ENCODE results near the gene SOS2. TPM values are rescaled to one million over a fixed set of nuclear protein-coding genes. Genes with fewer than 3 reads are reported as not detected.

The SOS2 gene
- total RNA-seq, 1 experiment from 2014 or later, result 20.3 TPM

DNA sequence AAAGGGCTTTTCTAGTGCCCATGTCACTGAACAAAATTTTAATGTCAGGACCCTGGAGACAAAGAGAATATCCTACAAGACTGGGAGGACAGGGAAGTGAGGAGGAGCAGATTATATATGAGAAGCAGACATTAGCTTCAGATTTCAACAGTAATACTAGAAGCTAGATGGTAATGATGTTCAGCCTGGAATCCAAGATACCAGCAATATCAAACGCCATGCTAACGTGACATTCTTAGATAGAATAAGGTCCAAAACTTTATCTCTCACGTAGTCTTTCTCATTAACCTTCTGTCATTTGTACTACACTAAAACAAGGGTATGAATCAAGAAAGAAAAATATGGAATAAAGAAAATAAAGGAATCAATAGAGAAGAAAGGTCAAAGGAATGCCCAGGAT is 18.7 kb downstream of the SOS2 start:
- no peak overlapping the region for H3K27ac ChIP-seq (ENCODE audit: low read depth, low read length, poor library complexity, severe bottlenecking)
- no TSS peak for BruUV-seq (replicated peaks)
- POLR2A ChIA-PET (ENCODE audit: low non-redundant PET), result no interaction called here
- H3K4me1 ChIP-seq (ENCODE audit: insufficient read depth, low read length, poor library complexity, severe bottlenecking), result no peaks in the 10 kb centered on the region
- H3K27me3 ChIP-seq (replicated peaks; ENCODE audit: insufficient read depth, low read depth, low read length, poor library complexity), result no peaks in the 10 kb centered on the region
- no peak for DNase-seq (ENCODE audit: low spot score)
- no peaks in the 10 kb centered on the region for H3K9me3 ChIP-seq (ENCODE audit: low read depth, low read length, poor library complexity, severe bottlenecking)
- no peak overlapping the region for H3K4me3 ChIP-seq (ENCODE audit: low read depth, low read length, poor library complexity, severe bottlenecking)
- H3K36me3 ChIP-seq (ENCODE audit: insufficient read depth, low read length, poor library complexity, severe bottlenecking), result no peaks in the 10 kb centered on the region
- intact Hi-C loops (cut with micrococcal nuclease; ENCODE audit: unreplicated experiment), result no loop called here
- CTCF ChIA-PET, result no interaction called here
- TF ChIP-seq, protein P1, sequence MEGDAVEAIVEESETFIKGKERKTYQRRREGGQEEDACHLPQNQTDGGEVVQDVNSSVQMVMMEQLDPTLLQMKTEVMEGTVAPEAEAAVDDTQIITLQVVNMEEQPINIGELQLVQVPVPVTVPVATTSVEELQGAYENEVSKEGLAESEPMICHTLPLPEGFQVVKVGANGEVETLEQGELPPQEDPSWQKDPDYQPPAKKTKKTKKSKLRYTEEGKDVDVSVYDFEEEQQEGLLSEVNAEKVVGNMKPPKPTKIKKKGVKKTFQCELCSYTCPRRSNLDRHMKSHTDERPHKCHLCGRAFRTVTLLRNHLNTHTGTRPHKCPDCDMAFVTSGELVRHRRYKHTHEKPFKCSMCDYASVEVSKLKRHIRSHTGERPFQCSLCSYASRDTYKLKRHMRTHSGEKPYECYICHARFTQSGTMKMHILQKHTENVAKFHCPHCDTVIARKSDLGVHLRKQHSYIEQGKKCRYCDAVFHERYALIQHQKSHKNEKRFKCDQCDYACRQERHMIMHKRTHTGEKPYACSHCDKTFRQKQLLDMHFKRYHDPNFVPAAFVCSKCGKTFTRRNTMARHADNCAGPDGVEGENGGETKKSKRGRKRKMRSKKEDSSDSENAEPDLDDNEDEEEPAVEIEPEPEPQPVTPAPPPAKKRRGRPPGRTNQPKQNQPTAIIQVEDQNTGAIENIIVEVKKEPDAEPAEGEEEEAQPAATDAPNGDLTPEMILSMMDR (conservative IDR thresholded peaks at IDR 0.05; ENCODE audit: low read depth, low read length), result no peak
- no peak for TF ChIP-seq EZH2 (IDR thresholded peaks at IDR 0.05; ENCODE audit: borderline replicate concordance, low read depth, low read length, poor library complexity, severe bottlenecking)

DNA sequence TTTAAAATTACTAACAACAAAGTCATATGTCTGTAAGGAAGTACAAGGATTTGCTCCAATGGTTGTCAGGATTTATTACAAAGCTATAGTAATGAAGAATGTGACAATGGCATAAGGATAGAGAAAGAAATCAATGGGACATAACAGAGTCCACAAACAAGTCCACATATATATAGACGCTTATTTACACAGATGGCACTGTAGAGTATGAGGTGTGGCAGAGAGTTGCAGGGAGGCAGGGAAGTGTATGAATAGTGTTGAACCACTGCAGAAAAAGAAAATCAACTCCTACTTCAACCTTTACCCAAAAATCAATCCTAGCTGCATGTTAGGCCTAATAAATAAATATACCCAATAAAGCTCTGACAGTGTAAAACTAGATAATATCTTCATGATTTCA is 21.3 kb downstream of the SOS2 start:
- ChIA-PET POLR2A (ENCODE audit: low non-redundant PET) (no interaction called here), CTCF (no interaction called here)
- TF ChIP-seq, protein P1 (conservative IDR thresholded peaks at IDR 0.05; ENCODE audit: low read depth, low read length), result no peak
- no peak for TF ChIP-seq EZH2 (IDR thresholded peaks at IDR 0.05; ENCODE audit: borderline replicate concordance, low read depth, low read length, poor library complexity, severe bottlenecking)
- H3K36me3 ChIP-seq (ENCODE audit: insufficient read depth, low read length, poor library complexity, severe bottlenecking), result no peaks in the 10 kb centered on the region
- intact Hi-C loops (cut with micrococcal nuclease; ENCODE audit: unreplicated experiment), result no loop called here
- no peaks in the 10 kb centered on the region for H3K9me3 ChIP-seq (ENCODE audit: low read depth, low read length, poor library complexity, severe bottlenecking)
- no peak for DNase-seq (ENCODE audit: low spot score)
- H3K4me1 ChIP-seq (ENCODE audit: insufficient read depth, low read length, poor library complexity, severe bottlenecking), result no peaks in the 10 kb centered on the region
- H3K27ac ChIP-seq (ENCODE audit: low read depth, low read length, poor library complexity, severe bottlenecking), result no peak overlapping the region
- BruUV-seq (replicated peaks), result no TSS peak
- no peaks in the 10 kb centered on the region for H3K27me3 ChIP-seq (replicated peaks; ENCODE audit: insufficient read depth, low read depth, low read length, poor library complexity)
- no peak overlapping the region for H3K4me3 ChIP-seq (ENCODE audit: low read depth, low read length, poor library complexity, severe bottlenecking)

DNA sequence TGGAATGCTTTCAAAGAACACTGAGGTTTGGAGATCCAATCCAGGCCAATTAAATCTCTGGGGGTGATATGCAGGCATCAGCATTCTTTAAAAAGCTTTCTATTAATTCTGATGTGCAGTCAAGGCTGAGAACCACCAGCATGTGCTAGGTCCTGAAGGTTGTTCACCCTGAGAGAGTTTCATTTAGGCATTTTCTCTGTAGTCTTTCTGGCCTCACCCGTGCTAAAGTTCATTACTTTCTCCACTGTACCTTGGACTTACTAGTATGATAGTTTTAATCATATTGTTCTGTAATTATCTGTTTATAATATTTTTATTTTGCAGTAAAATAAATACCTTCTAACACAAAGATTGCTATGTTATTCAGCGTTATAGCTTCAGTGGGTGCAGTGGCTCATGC is 32.9 kb downstream of the SOS2 start:
- no peak overlapping the region for H3K4me3 ChIP-seq (ENCODE audit: low read depth, low read length, poor library complexity, severe bottlenecking)
- no peaks in the 10 kb centered on the region for H3K4me1 ChIP-seq (ENCODE audit: insufficient read depth, low read length, poor library complexity, severe bottlenecking)
- H3K27ac ChIP-seq (ENCODE audit: low read depth, low read length, poor library complexity, severe bottlenecking), result no peak overlapping the region
- H3K36me3 ChIP-seq (ENCODE audit: insufficient read depth, low read length, poor library complexity, severe bottlenecking), result peaks cover 6% of the 10 kb centered on the region
- no TSS peak for BruUV-seq (replicated peaks)
- no peaks in the 10 kb centered on the region for H3K27me3 ChIP-seq (replicated peaks; ENCODE audit: insufficient read depth, low read depth, low read length, poor library complexity)
- ChIA-PET CTCF (no interaction called here), POLR2A (ENCODE audit: low non-redundant PET) (no interaction called here)
- intact Hi-C loops (cut with micrococcal nuclease; ENCODE audit: unreplicated experiment), result no loop called here
- H3K9me3 ChIP-seq (ENCODE audit: low read depth, low read length, poor library complexity, severe bottlenecking), result no peaks in the 10 kb centered on the region
- TF ChIP-seq EZH2 (IDR thresholded peaks at IDR 0.05; ENCODE audit: borderline replicate concordance, low read depth, low read length, poor library complexity, severe bottlenecking), result no peak
- TF ChIP-seq, protein P1 (conservative IDR thresholded peaks at IDR 0.05; ENCODE audit: low read depth, low read length), result no peak
- no peak for DNase-seq (ENCODE audit: low spot score)

Measured in A673 (cell line).